Mucosa of descending colon (tissue), 3 donors: ENCODE results near the gene DLGAP5. TPM values are rescaled to one million over a fixed set of nuclear protein-coding genes. Genes with fewer than 3 reads are reported as not detected.

Experiments used
- ATAC-seq: fragments of 200-7000 bp; cut with Tn5 transposase; one replicate; pipeline ENCODE4 v1.9.1; 2020; ENCODE audit warnings: mild to moderate bottlenecking, moderate library complexity
- DNase-seq, 3 donors: peaks; one replicate each; pipeline ENCODE4 v3.0.0-alpha.2; 2020
- H3K36me3 ChIP-seq: fragments of 200-600 bp; one replicate; pipeline ENCODE4 v1.8.0; 2021; ENCODE audit warnings: low read depth, mild to moderate bottlenecking
- H3K4me1 ChIP-seq: fragments of 200-600 bp; one replicate; pipeline ENCODE4 v1.8.0; 2021; ENCODE audit warnings: low read depth, mild to moderate bottlenecking
- H3K4me3 ChIP-seq: fragments of 200-600 bp; one replicate; pipeline ENCODE4 v1.8.0; 2021; ENCODE audit warnings: mild to moderate bottlenecking
- H3K9me3 ChIP-seq: fragments of 200-600 bp; one replicate; pipeline ENCODE4 v1.8.0; 2021; ENCODE audit warnings: mild to moderate bottlenecking
- CTCF ChIP-seq: fragments of 200-600 bp; IDR thresholded peaks from one replicate; pipeline ENCODE4 v1.8.0; 2022; ENCODE audit warnings: antibody characterized with exemption, mild to moderate bottlenecking
- intact Hi-C, 2 donors: fragments of 100-400 bp; cut with DNase I in 1 of 2; cut with micrococcal nuclease in 1 of 2; formaldehyde crosslinking; loops; one replicate each; pipeline versions ENCODE4 v1.11.0 to v1.11.1; 2022; cut with DNase I, micrococcal nuclease
- total RNA-seq, 3 donors: library from RNA; stranded (reverse); fragmentation: NEBNext Ultra II Directional in 2 of 3; extraction: Animal tissue kit (Norgen Biotek cat#: 25700) in 2 of 3; gene quantifications; one replicate each; pipeline versions ENCODE4 v1.2.1 to v1.2.4, GENCODE V29; 2021 to 2023
- donor health status: DM: no; HTN: no; CAD: no; lungs with moderate emphysema.
- donor health status: DM: no; HTN: no; CAD: no.
- donor health status: DM: no; HTN: yes; CAD: no.

The DLGAP5 gene
- total RNA-seq, 3 donors from 2014 or later = 2.0 to 13.7 (median 3.3) TPM

- peaks cover 20% of the 10 kb centered on the region for H3K36me3 ChIP-seq
- intact Hi-C loops = no loop called here
Observed at GRCh38 chr14:55136885-55137786, 54.2 kb downstream of the DLGAP5 start.

GRCh38 chr14:55136241-55136640, 55.1 kb downstream of the DLGAP5 start:
- DNase-seq (no peak), ATAC-seq (no peak)
- peaks cover 29% of the 10 kb centered on the region for H3K4me1 ChIP-seq
- intact Hi-C loops = no loop called here
- no peak overlapping the region for H3K4me3 ChIP-seq
- TF ChIP-seq CTCF = no peak
- no peaks in the 10 kb centered on the region for H3K9me3 ChIP-seq
- H3K36me3 ChIP-seq = peaks cover 15% of the 10 kb centered on the region

More at GRCh38 chr14:55136885-55137786, 54.2 kb downstream of the DLGAP5 start:
- Histone ChIP-seq H3K4me3 (no peak overlapping the region), H3K4me1 (peaks cover 29% of the 10 kb centered on the region), H3K9me3 (no peaks in the 10 kb centered on the region)
- TF ChIP-seq CTCF = no peak
- DNase-seq (peak in 1 of 3 donors; percentile 59), ATAC-seq (peak; percentile 13)

- peaks cover 30% of the 10 kb centered on the region for H3K4me1 ChIP-seq
- H3K4me3 ChIP-seq = no peak overlapping the region
- H3K9me3 ChIP-seq = no peaks in the 10 kb centered on the region
- DNase-seq = no peak
- ATAC-seq = no peak
- no peak for TF ChIP-seq CTCF
- intact Hi-C loops = no loop called here
- H3K36me3 ChIP-seq = no peaks in the 10 kb centered on the region
Observed at GRCh38 chr14:55133416-55133815, 58.0 kb downstream of the DLGAP5 start.

- no peak for TF ChIP-seq CTCF
- DNase-seq = peak in 1 of 3 donors; percentile 59
- no peaks in the 10 kb centered on the region for H3K36me3 ChIP-seq
- intact Hi-C loops = no loop called here
- H3K4me1 ChIP-seq = peaks cover 31% of the 10 kb centered on the region
- ATAC-seq = peak; percentile 2
- H3K9me3 ChIP-seq = no peaks in the 10 kb centered on the region
- H3K4me3 ChIP-seq = peak overlapping the region; percentile 90
Observed at GRCh38 chr14:55131370-55132137, 59.8 kb downstream of the DLGAP5 start.

- intact Hi-C loops = no loop called here
- ATAC-seq (no peak), DNase-seq (peak in 1 of 3 donors; percentile 40)
Observed at GRCh38 chr14:55130196-55130550, 61.2 kb downstream of the DLGAP5 start.

More at GRCh38 chr14:55130196-55130550, 61.2 kb downstream of the DLGAP5 start:
- TF ChIP-seq CTCF = no peak
- no peaks in the 10 kb centered on the region for H3K9me3 ChIP-seq
- H3K4me1 ChIP-seq = peaks cover 42% of the 10 kb centered on the region
- H3K4me3 ChIP-seq = peak overlapping the region; percentile 90
- no peaks in the 10 kb centered on the region for H3K36me3 ChIP-seq
